ENCODE data around the gene FOXJ1. TPM values are rescaled to one million over a fixed set of nuclear protein-coding genes. Genes with fewer than 3 reads are reported as not detected.

Gene FOXJ1
- polyA plus RNA-seq, 1 of the 3 experiments (the other 2 are of a cell fraction), result not detected

DNA sequence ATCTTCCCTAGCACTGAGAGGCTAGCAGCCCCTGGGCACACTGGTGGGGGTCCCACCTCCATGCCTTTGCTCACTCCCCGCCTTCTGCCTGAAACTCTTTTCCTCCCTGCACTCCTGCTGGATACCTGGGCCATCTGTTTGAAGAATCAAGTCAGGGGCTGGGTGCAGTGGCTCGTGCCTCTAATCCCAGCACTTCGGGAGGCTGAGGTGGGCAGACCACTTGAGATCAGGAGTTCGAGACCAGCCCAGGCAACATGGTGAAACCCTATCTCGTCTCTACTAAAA lies 15.7 kb downstream of the FOXJ1 start:
- TF ChIP-seq, protein P1, sequence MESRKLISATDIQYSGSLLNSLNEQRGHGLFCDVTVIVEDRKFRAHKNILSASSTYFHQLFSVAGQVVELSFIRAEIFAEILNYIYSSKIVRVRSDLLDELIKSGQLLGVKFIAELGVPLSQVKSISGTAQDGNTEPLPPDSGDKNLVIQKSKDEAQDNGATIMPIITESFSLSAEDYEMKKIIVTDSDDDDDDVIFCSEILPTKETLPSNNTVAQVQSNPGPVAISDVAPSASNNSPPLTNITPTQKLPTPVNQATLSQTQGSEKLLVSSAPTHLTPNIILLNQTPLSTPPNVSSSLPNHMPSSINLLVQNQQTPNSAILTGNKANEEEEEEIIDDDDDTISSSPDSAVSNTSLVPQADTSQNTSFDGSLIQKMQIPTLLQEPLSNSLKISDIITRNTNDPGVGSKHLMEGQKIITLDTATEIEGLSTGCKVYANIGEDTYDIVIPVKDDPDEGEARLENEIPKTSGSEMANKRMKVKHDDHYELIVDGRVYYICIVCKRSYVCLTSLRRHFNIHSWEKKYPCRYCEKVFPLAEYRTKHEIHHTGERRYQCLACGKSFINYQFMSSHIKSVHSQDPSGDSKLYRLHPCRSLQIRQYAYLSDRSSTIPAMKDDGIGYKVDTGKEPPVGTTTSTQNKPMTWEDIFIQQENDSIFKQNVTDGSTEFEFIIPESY (IDR thresholded peaks at IDR 0.05; ENCODE audit: borderline replicate concordance, low read depth), result no peak
- no peak for TF ChIP-seq MXI1 (IDR thresholded peaks at IDR 0.05; ENCODE audit: low read depth, low read length)
- TF ChIP-seq CHD2 (IDR thresholded peaks at IDR 0.05; ENCODE audit: low read length, partially characterized antibody), result no peak
- no peak for TF ChIP-seq FOXJ3 (CRISPR knock-in tag; IDR thresholded peaks at IDR 0.05)
- WGBS (ENCODE audit: low lambda C conversion rate), result 55% methylated on average over 5 of the region's 5 CpGs
- Histone ChIP-seq H3K4me2 (no peak overlapping the region), H3K4me1 (ENCODE audit: control insufficient read depth in 1 of 2, insufficient read depth in 2 of 2, low read depth in 1 of 2, low read length in 1 of 2) (no peaks in the 10 kb centered on the region; a peak in 1 of 4 replicates), H3F3A (replicated peaks; ENCODE audit: insufficient read depth) (no peaks in the 10 kb centered on the region), H4K20me1 (ENCODE audit: insufficient read depth) (no peaks in the 10 kb centered on the region), H3K9me3 (no peaks in the 10 kb centered on the region), H3K27ac (ENCODE audit: low read depth in 2 of 2, low read length in 1 of 2) (no peak overlapping the region), H3K4me3 (ENCODE audit: low read depth in 2 of 2, low read length in 1 of 2) (no peak overlapping the region), H3K9ac (no peak overlapping the region), H2AFZ (ENCODE audit: low read depth) (no peak overlapping the region), H3K9me2 (no peaks in the 10 kb centered on the region), H3K27me3 (ENCODE audit: insufficient read depth) (no peaks in the 10 kb centered on the region), H3K36me3 (replicated peaks in 1 of 2; ENCODE audit: control insufficient read depth in 1 of 2, insufficient read depth in 2 of 2, low read length in 1 of 2) (no peaks in the 10 kb centered on the region), H3K79me2 (ENCODE audit: insufficient read depth) (no peaks in the 10 kb centered on the region)
- POLR2A ChIA-PET, result no interaction called here
- CTCF ChIA-PET, result interaction anchor here (0.9 to 18.8 kb wide), 8 partner anchors 22 to 273 kb away, joined by 3 to 332 read pairs (median 4); partner anchors contain the start of gene EXOC7
- DNase-seq, result no peak

DNA sequence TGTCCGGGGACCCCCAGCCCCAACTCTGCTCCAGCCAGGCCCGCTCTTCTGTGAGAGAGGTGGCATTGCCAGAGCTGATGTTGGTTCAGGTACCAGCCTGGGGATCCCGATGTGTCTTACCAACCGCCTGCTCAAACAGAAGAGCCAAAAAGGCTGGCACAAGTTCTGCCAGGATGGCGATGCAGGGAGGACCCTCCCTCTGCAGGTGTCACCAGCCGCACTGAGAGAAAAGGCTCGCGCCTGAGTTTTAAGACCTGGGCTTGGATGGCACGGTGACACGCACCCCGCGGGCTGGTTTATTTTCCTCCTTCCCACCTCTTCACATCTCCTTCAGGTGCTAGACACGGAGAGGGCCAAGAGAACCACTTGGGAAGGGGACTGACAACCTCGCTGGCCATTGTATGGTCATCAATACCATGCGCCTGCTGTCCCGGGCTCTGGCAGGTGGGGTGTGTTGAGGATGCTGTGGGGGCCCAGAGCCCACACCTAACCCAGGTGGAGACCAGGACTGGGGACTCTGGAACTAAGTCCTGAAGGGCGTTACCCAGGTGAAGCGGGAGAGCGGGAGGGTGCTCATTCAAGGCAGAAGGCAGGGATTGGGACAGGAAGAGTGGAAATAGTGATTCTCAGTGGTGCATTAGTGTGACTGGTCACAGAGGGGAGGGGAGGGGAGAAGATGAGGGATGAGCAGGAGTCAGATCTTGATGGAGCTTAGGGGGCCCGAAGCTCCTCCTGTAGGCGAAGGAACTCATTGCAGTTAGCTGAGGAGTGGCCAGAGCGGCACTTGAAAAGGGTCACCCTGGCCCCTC lies 16.3 kb downstream of the FOXJ1 start:
- H3K36me3 ChIP-seq (replicated peaks in 1 of 2; ENCODE audit: control insufficient read depth in 1 of 2, insufficient read depth in 2 of 2, low read length in 1 of 2), result no peaks in the 10 kb centered on the region
- ChIA-PET CTCF (interaction anchor here (1.0 to 18.8 kb wide), 9 partner anchors 21 to 273 kb away, joined by 3 to 332 read pairs (median 4); partner anchors contain the start of genes EXOC7 and FOXJ1), POLR2A (no interaction called here)
- H3K27ac ChIP-seq (ENCODE audit: low read depth in 2 of 2, low read length in 1 of 2), result no peak overlapping the region
- no peak overlapping the region for H3K4me3 ChIP-seq (ENCODE audit: low read depth in 2 of 2, low read length in 1 of 2)
- no peaks in the 10 kb centered on the region; a peak in 1 of 4 replicates for H3K4me1 ChIP-seq (ENCODE audit: control insufficient read depth in 1 of 2, insufficient read depth in 2 of 2, low read depth in 1 of 2, low read length in 1 of 2)
- no peaks in the 10 kb centered on the region for H3K9me3 ChIP-seq
- H3K79me2 ChIP-seq (ENCODE audit: insufficient read depth), result no peaks in the 10 kb centered on the region
- no peaks in the 10 kb centered on the region for H3F3A ChIP-seq (replicated peaks; ENCODE audit: insufficient read depth)
- 83% methylated on average over 21 of the region's 22 CpGs for WGBS (ENCODE audit: low lambda C conversion rate)
- no peaks in the 10 kb centered on the region for H4K20me1 ChIP-seq (ENCODE audit: insufficient read depth)
- H2AFZ ChIP-seq (ENCODE audit: low read depth), result no peak overlapping the region
- no peak overlapping the region for H3K9ac ChIP-seq
- TF ChIP-seq CHD2 (IDR thresholded peaks at IDR 0.05; ENCODE audit: low read length, partially characterized antibody), result no peak
- no peak for TF ChIP-seq FOSL2 (IDR thresholded peaks at IDR 0.05; ENCODE audit: borderline replicate concordance, low read depth)
- TF ChIP-seq, protein P2, sequence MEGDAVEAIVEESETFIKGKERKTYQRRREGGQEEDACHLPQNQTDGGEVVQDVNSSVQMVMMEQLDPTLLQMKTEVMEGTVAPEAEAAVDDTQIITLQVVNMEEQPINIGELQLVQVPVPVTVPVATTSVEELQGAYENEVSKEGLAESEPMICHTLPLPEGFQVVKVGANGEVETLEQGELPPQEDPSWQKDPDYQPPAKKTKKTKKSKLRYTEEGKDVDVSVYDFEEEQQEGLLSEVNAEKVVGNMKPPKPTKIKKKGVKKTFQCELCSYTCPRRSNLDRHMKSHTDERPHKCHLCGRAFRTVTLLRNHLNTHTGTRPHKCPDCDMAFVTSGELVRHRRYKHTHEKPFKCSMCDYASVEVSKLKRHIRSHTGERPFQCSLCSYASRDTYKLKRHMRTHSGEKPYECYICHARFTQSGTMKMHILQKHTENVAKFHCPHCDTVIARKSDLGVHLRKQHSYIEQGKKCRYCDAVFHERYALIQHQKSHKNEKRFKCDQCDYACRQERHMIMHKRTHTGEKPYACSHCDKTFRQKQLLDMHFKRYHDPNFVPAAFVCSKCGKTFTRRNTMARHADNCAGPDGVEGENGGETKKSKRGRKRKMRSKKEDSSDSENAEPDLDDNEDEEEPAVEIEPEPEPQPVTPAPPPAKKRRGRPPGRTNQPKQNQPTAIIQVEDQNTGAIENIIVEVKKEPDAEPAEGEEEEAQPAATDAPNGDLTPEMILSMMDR (IDR thresholded peaks at IDR 0.05), result peak; percentile 48
- H3K4me2 ChIP-seq, result no peak overlapping the region
- peak; percentile 52 for DNase-seq
- H3K9me2 ChIP-seq, result no peaks in the 10 kb centered on the region
- H3K27me3 ChIP-seq (ENCODE audit: insufficient read depth), result no peaks in the 10 kb centered on the region
